ENCODE measurements around the gene AGPS.

GRCh38 chr2:177577075-177577474 is 184.5 kb downstream of the AGPS start:
- TF ChIP-seq, protein P1, sequence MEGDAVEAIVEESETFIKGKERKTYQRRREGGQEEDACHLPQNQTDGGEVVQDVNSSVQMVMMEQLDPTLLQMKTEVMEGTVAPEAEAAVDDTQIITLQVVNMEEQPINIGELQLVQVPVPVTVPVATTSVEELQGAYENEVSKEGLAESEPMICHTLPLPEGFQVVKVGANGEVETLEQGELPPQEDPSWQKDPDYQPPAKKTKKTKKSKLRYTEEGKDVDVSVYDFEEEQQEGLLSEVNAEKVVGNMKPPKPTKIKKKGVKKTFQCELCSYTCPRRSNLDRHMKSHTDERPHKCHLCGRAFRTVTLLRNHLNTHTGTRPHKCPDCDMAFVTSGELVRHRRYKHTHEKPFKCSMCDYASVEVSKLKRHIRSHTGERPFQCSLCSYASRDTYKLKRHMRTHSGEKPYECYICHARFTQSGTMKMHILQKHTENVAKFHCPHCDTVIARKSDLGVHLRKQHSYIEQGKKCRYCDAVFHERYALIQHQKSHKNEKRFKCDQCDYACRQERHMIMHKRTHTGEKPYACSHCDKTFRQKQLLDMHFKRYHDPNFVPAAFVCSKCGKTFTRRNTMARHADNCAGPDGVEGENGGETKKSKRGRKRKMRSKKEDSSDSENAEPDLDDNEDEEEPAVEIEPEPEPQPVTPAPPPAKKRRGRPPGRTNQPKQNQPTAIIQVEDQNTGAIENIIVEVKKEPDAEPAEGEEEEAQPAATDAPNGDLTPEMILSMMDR (conservative IDR thresholded peaks at IDR 0.05; ENCODE audit: low read depth, low read length): no peak
- TF ChIP-seq EZH2 (IDR thresholded peaks at IDR 0.05; ENCODE audit: borderline replicate concordance, low read depth, low read length, poor library complexity, severe bottlenecking): no peak
